CD4-positive, alpha-beta T cell (primary cell): ENCODE data around the gene ETFA. TPM values are rescaled to one million over a fixed set of nuclear protein-coding genes. Genes with fewer than 3 reads are reported as not detected.

Experiments used
- ATAC-seq: fragments of 200-7000 bp; cut with Tn5 transposase; one replicate; pipeline ENCODE4 v1.10.0; 2022; ENCODE audit warnings: mild to moderate bottlenecking; ENCODE audit not compliant: poor library complexity
- CTCF ChIA-PET: fragments of 350-600 bp; sonication (Branson Sonifier 250); formaldehyde crosslinking; loops from one replicate; lab custom pipeline; 2021; ENCODE audit warnings: antibody characterized with exemption, inconsistent platforms; lab: Charles Lee
- POLR2A ChIA-PET: fragments of 350-600 bp; sonication (Branson Sonifier 250); formaldehyde crosslinking; loops from one replicate; lab custom pipeline; 2021; ENCODE audit warnings: antibody characterized with exemption, inconsistent platforms; lab: Charles Lee
- DNase-seq, 14 experiments: peaks; one replicate each; pipeline ENCODE4 v3.0.0-alpha.2; 2013 to 2020; ENCODE audit warnings: mixed read lengths in 2 of 14
- H3K27ac ChIP-seq, 2 donors: one replicate each; pipeline versions ENCODE4 v1.5.1 to v1.7.0; 2013; ENCODE audit warnings: low read length in 2 of 2, low read depth in 1 of 2, mild to moderate bottlenecking in 1 of 2
- H3K27me3 ChIP-seq, 2 experiments: 1 replicate in 1 of 2; 2 replicates in 1 of 2; pipeline versions ENCODE4 v1.6.1 to v1.7.0; 2013; ENCODE audit warnings: low read length in 2 of 2, control low read depth in 1 of 2, mild to moderate bottlenecking in 1 of 2, moderate library complexity in 1 of 2; ENCODE audit not compliant: insufficient read depth in 2 of 2, control insufficient read depth in 1 of 2
- H3K36me3 ChIP-seq: one replicate; pipeline ENCODE4 v1.6.1; 2013; ENCODE audit warnings: low read length, control low read depth; ENCODE audit not compliant: insufficient read depth
- H3K4me1 ChIP-seq: one replicate; pipeline ENCODE4 v1.6.1; 2013; ENCODE audit warnings: low read length, control low read depth; ENCODE audit not compliant: insufficient read depth
- H3K4me3 ChIP-seq: one replicate; pipeline ENCODE4 v1.5.1; 2013; ENCODE audit warnings: mild to moderate bottlenecking, low read length, moderate library complexity
- H3K9me3 ChIP-seq, 2 experiments: 1 replicate in 1 of 2; 2 replicates in 1 of 2; pipeline versions ENCODE4 v1.6.1 to v1.7.0; 2013; ENCODE audit warnings: low read length in 2 of 2, mild to moderate bottlenecking in 2 of 2, control low read depth in 1 of 2, moderate library complexity in 1 of 2; ENCODE audit not compliant: control insufficient read depth in 1 of 2, insufficient read depth in 1 of 2
- H3K27ac Mint-ChIP-seq: one replicate; pipeline ENCODE4 v1.8.0; 2020; ENCODE audit warnings: mixed read lengths
- H3K27me3 Mint-ChIP-seq: one replicate; pipeline ENCODE4 v1.8.0; 2021; ENCODE audit warnings: mixed read lengths
- H3K36me3 Mint-ChIP-seq: one replicate; pipeline ENCODE4 v1.8.0; 2021; ENCODE audit warnings: low read depth, mixed read lengths
- H3K4me1 Mint-ChIP-seq: one replicate; pipeline ENCODE4 v1.8.0; 2021; ENCODE audit warnings: low read depth, mixed read lengths
- H3K4me3 Mint-ChIP-seq: one replicate; pipeline ENCODE4 v1.8.0; 2020; ENCODE audit warnings: mild to moderate bottlenecking, mixed read lengths
- H3K9me3 Mint-ChIP-seq: one replicate; pipeline ENCODE4 v1.8.0; 2020; ENCODE audit warnings: mixed read lengths
- CTCF ChIP-seq: fragments of 200-600 bp; IDR thresholded peaks from one replicate; pipeline ENCODE4 v1.8.0; 2022; ENCODE audit warnings: antibody characterized with exemption, mild to moderate bottlenecking
- intact Hi-C, 2 experiments: fragments of 100-400 bp; cut with DNase I in 1 of 2; cut with micrococcal nuclease in 1 of 2; formaldehyde crosslinking; loops; one replicate each; pipeline versions ENCODE4 v1.15.1 to v1.9.0; 2023 to 2025; cut with DNase I, micrococcal nuclease
- total RNA-seq, 174 experiments: library from RNA in 2 of 174; stranded (reverse) in 2 of 174; gene quantifications; one replicate each; pipeline ENCODE4 v1.2.3 and lab custom pipeline; 2021 to 2026

ETFA gene
- total RNA-seq, 2 experiments from 2014 or later, result 11.4 to 15.2 TPM

DNA sequence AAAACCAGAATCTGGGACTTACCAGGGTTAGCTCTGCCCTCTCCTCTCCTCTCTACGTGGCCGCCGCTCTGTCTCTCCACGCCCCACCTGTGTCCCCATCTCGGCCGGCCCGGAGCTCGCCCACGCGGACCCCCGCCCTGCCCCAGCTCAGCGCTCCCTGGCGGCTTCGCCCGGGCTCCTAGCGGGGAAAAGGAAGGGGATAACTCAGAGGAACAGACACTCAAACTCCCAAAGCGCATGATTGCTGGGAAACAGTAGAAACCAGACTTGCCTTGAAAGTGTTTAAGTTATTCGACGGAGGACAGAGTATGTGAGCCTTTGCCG lies 30.8 kb upstream of the ETFA start:
- Histone ChIP-seq H3K27ac (no peak overlapping the region), H3K27me3 (peaks cover 85 to 99% of the 10 kb centered on the region in 2 experiments), H3K9me3 (peaks cover 5 to 55% of the 10 kb centered on the region in 2 experiments), H3K4me3 (no peak overlapping the region), H3K36me3 (no peaks in the 10 kb centered on the region), H3K4me1 (peaks cover 77% of the 10 kb centered on the region)
- intact Hi-C loops, result no loop called here
- no peaks in the 10 kb centered on the region for H3K9me3 Mint-ChIP-seq
- no peaks in the 10 kb centered on the region for H3K36me3 Mint-ChIP-seq
- TF ChIP-seq CTCF, result no peak
- peaks cover 62% of the 10 kb centered on the region for H3K4me1 Mint-ChIP-seq
- no peak for ATAC-seq
- ChIA-PET POLR2A (no interaction called here), CTCF (no interaction called here)
- DNase-seq, result peak in 1 of 14 experiments; percentile 22
- H3K27ac Mint-ChIP-seq, result no peak overlapping the region
- H3K27me3 Mint-ChIP-seq, result peaks cover 85% of the 10 kb centered on the region
- peak overlapping the region; percentile 73 for H3K4me3 Mint-ChIP-seq

GRCh38 chr15:76341366-76342057 lies 30.2 kb upstream of the ETFA start:
- Histone ChIP-seq H3K9me3 (peaks cover 5 to 58% of the 10 kb centered on the region in 2 experiments), H3K27me3 (peaks cover 86 to 99% of the 10 kb centered on the region in 2 experiments), H3K4me1 (peaks cover 77% of the 10 kb centered on the region), H3K36me3 (no peaks in the 10 kb centered on the region), H3K4me3 (peak overlapping the region; percentile 46), H3K27ac (no peak overlapping the region)
- Mint-ChIP-seq H3K4me1 (peaks cover 67% of the 10 kb centered on the region), H3K36me3 (no peaks in the 10 kb centered on the region), H3K27ac (no peak overlapping the region), H3K9me3 (no peaks in the 10 kb centered on the region), H3K4me3 (peak overlapping the region; percentile 73), H3K27me3 (peaks cover 86% of the 10 kb centered on the region)
- DNase-seq (peak in 2 of 14 experiments; percentile 28), ATAC-seq (no peak)
- TF ChIP-seq CTCF, result no peak
- POLR2A ChIA-PET, result no interaction called here
- CTCF ChIA-PET, result no interaction called here
- intact Hi-C loops, result no loop called here

GRCh38 chr15:76340803-76341365 lies 29.6 kb upstream of the ETFA start:
- Mint-ChIP-seq H3K36me3 (no peaks in the 10 kb centered on the region), H3K9me3 (no peaks in the 10 kb centered on the region), H3K4me1 (peaks cover 72% of the 10 kb centered on the region), H3K27me3 (peaks cover 90% of the 10 kb centered on the region), H3K27ac (no peak overlapping the region), H3K4me3 (peak overlapping the region; percentile 80)
- peaks cover 86 to 98% of the 10 kb centered on the region in 2 experiments for H3K27me3 ChIP-seq
- no peak overlapping the region for H3K27ac ChIP-seq
- no peaks in the 10 kb centered on the region for H3K36me3 ChIP-seq
- ATAC-seq, result peak; percentile 53
- DNase-seq, result peak in 8 of 14 experiments; percentile 24 to 76 (median 46)
- POLR2A ChIA-PET, result no interaction called here
- CTCF ChIA-PET, result no interaction called here
- H3K9me3 ChIP-seq, result peaks cover 5 to 59% of the 10 kb centered on the region in 2 experiments
- H3K4me3 ChIP-seq, result peak overlapping the region; percentile 46
- intact Hi-C loops, result no loop called here
- peaks cover 77% of the 10 kb centered on the region for H3K4me1 ChIP-seq
- TF ChIP-seq CTCF, result no peak
